ENCODE measurements around the gene SLC37A4. TPM values are rescaled to one million over a fixed set of nuclear protein-coding genes. Genes with fewer than 3 reads are reported as not detected.
"Not testable (repeated sequence)": the region's sequence is repeated elsewhere in the genome, so short reads cannot be mapped to it uniquely, and the experiment has no call there.

Gene SLC37A4
- total RNA-seq, 1 experiment from 2014 or later, result 10.0 TPM

- Mint-ChIP-seq H3K9me3 (ENCODE audit: unreplicated experiment) (no peaks in the 10 kb centered on the region), H3K27ac (ENCODE audit: low read depth, unreplicated experiment) (no peak overlapping the region), H3K36me3 (ENCODE audit: insufficient read depth, unreplicated experiment) (no peaks in the 10 kb centered on the region), H3K4me1 (ENCODE audit: insufficient read depth, unreplicated experiment) (peaks cover 2% of the 10 kb centered on the region), H3K4me3 (ENCODE audit: unreplicated experiment) (no peak overlapping the region), H3K27me3 (ENCODE audit: insufficient read depth, unreplicated experiment) (no peaks in the 10 kb centered on the region)
- ChIA-PET CTCF (interaction anchor here (0.6 to 0.8 kb wide), 2 partner anchors 12 to 13 kb away, joined by 5 to 6 read pairs; no protein-coding TSS in a partner anchor), POLR2A (no interaction called here)
- no peak for DNase-seq (ENCODE audit: unreplicated experiment)
- TF ChIP-seq, protein P1, sequence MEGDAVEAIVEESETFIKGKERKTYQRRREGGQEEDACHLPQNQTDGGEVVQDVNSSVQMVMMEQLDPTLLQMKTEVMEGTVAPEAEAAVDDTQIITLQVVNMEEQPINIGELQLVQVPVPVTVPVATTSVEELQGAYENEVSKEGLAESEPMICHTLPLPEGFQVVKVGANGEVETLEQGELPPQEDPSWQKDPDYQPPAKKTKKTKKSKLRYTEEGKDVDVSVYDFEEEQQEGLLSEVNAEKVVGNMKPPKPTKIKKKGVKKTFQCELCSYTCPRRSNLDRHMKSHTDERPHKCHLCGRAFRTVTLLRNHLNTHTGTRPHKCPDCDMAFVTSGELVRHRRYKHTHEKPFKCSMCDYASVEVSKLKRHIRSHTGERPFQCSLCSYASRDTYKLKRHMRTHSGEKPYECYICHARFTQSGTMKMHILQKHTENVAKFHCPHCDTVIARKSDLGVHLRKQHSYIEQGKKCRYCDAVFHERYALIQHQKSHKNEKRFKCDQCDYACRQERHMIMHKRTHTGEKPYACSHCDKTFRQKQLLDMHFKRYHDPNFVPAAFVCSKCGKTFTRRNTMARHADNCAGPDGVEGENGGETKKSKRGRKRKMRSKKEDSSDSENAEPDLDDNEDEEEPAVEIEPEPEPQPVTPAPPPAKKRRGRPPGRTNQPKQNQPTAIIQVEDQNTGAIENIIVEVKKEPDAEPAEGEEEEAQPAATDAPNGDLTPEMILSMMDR (IDR thresholded peaks at IDR 0.05; ENCODE audit: unreplicated experiment), result no peak
- intact Hi-C loops (cut with micrococcal nuclease), result no loop called here
- no TSS peak for BruUV-seq (replicated peaks)
Observed at GRCh38 chr11:119034813-119035212, 4.1 kb upstream of the SLC37A4 start.

- H3K9me3 Mint-ChIP-seq (ENCODE audit: unreplicated experiment); DNase-seq (ENCODE audit: unreplicated experiment); H3K4me3 Mint-ChIP-seq (ENCODE audit: unreplicated experiment); H3K36me3 Mint-ChIP-seq (ENCODE audit: insufficient read depth, unreplicated experiment); BruUV-seq (replicated peaks); H3K27ac Mint-ChIP-seq (ENCODE audit: low read depth, unreplicated experiment); H3K27me3 Mint-ChIP-seq (ENCODE audit: insufficient read depth, unreplicated experiment); intact Hi-C loops (cut with micrococcal nuclease): not testable (repeated sequence)
- CTCF ChIA-PET, result interaction anchor here (0.9 to 1.5 kb wide), 2 partner anchors 18 to 124 kb away, joined by 3 to 4 read pairs; no protein-coding TSS in a partner anchor
- H3K4me1 Mint-ChIP-seq (ENCODE audit: insufficient read depth, unreplicated experiment), result peaks cover 15% of the 10 kb centered on the region
- POLR2A ChIA-PET, result interaction anchor here (1.3 kb wide), 1 partner anchor 15 kb away, joined by 8 read pairs; the partner anchor contains the start of genes RPS25 and TRAPPC4
Observed at GRCh38 chr11:119033421-119033820, 2.7 kb upstream of the SLC37A4 start.

DNA sequence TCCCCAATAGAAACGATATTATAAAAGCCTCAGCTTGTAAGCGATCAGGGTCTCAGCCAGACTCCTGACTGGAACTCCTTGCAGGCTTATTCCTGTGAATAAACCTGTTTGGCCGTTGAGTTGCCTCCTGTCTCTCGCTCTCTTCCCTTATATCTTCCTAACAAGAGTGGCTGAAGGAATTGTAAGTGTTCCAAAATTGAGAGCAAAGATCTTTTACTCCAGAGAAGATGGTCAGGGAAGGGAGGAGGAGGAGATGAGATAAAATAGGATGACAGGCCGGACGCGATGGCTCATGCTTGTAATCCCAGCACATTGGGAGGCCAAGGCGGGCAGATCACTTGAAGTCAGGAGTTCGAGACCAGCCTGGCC is 1.2 kb upstream of the SLC37A4 start:
- Mint-ChIP-seq H3K27me3 (ENCODE audit: insufficient read depth, unreplicated experiment) (no peaks in the 10 kb centered on the region), H3K9me3 (ENCODE audit: unreplicated experiment) (no peaks in the 10 kb centered on the region), H3K4me3 (ENCODE audit: unreplicated experiment) (no peak overlapping the region), H3K36me3 (ENCODE audit: insufficient read depth, unreplicated experiment) (no peaks in the 10 kb centered on the region), H3K27ac (ENCODE audit: low read depth, unreplicated experiment) (no peak overlapping the region), H3K4me1 (ENCODE audit: insufficient read depth, unreplicated experiment) (peaks cover 15% of the 10 kb centered on the region)
- BruUV-seq (replicated peaks), result no TSS peak
- CTCF ChIA-PET, result interaction anchor here (0.6 to 2.2 kb wide), 10 partner anchors 9 to 137 kb away, joined by 3 to 10 read pairs (median 6); partner anchors contain the start of gene HYOU1
- POLR2A ChIA-PET, result interaction anchor here (0.7 to 1.0 kb wide), 4 partner anchors 10 to 70 kb away, joined by 3 to 4 read pairs (median 3); partner anchors contain the start of genes RPS25 and TRAPPC4
- intact Hi-C loops (cut with micrococcal nuclease), result loop anchor here (2.0 kb wide), 1 partner anchor 25 kb away; the partner anchor contains the start of gene HYOU1
- DNase-seq (ENCODE audit: unreplicated experiment), result no peak
- TF ChIP-seq, protein P1 (IDR thresholded peaks at IDR 0.05; ENCODE audit: unreplicated experiment), result no peak

DNA sequence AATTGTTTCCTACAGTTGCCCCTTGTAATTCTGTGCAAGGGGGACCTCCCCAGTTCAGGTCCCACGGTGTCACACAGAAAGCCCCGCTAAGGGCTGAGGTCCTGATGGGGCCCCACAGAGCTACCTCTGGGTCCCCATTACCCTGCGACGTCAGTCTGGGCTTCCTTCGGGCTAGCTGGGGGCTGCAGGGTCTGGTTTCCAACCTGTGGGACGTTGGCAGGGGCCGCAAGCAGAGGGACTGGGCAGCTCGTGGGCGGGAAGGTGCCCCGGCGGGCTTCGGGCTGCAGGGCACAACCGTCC is 698 bp downstream of the SLC37A4 start:
- CTCF ChIA-PET, result interaction anchor here (0.6 to 2.2 kb wide), 3 partner anchors 11 to 122 kb away, joined by 4 to 6 read pairs (median 5); partner anchors contain the start of genes RPS25 and TRAPPC4
- no peak for DNase-seq (ENCODE audit: unreplicated experiment)
- H3K4me3 Mint-ChIP-seq (ENCODE audit: unreplicated experiment), result peak overlapping the region; percentile 75
- no peaks in the 10 kb centered on the region for H3K27me3 Mint-ChIP-seq (ENCODE audit: insufficient read depth, unreplicated experiment)
- peaks cover 8% of the 10 kb centered on the region for H3K36me3 Mint-ChIP-seq (ENCODE audit: insufficient read depth, unreplicated experiment)
- no peaks in the 10 kb centered on the region for H3K9me3 Mint-ChIP-seq (ENCODE audit: unreplicated experiment)
- intact Hi-C loops (cut with micrococcal nuclease), result loop anchor here (2.0 kb wide), 1 partner anchor 27 kb away; the partner anchor contains the start of gene HYOU1
- TF ChIP-seq, protein P1 (IDR thresholded peaks at IDR 0.05; ENCODE audit: unreplicated experiment), result no peak
- POLR2A ChIA-PET, result interaction anchor here (0.6 to 4.6 kb wide), 11 partner anchors 12 to 595 kb away, joined by 3 to 65 read pairs (median 6); partner anchors contain the start of genes CENATAC, DPAGT1, HMBS and RPS25
- H3K4me1 Mint-ChIP-seq (ENCODE audit: insufficient read depth, unreplicated experiment), result peaks cover 15% of the 10 kb centered on the region
- BruUV-seq (replicated peaks), result no TSS peak
- H3K27ac Mint-ChIP-seq (ENCODE audit: low read depth, unreplicated experiment), result peak overlapping the region; percentile 70
